Sigmoid colon (tissue), 7 donors: ENCODE results near the gene PTCD1. TPM values are rescaled to one million over a fixed set of nuclear protein-coding genes. Genes with fewer than 3 reads are reported as not detected.

ENCODE experiments used
- DNase-seq: peaks from one replicate; pipeline ENCODE4 v3.0.0-alpha.2; 2019
- H3K27ac ChIP-seq, 4 donors: fragments of 200-600 bp; sonication (generic); one replicate each; pipeline ENCODE4 v1.5.1; 2016 to 2019; ENCODE audit warnings: mild to moderate bottlenecking in 1 of 4
- H3K27me3 ChIP-seq, 3 donors: fragments of 200-600 bp; sonication (generic); one replicate each; pipeline ENCODE4 v1.5.1; 2019; ENCODE audit warnings: mild to moderate bottlenecking in 1 of 3
- H3K36me3 ChIP-seq, 4 donors: fragments of 200-600 bp; sonication (generic); one replicate each; pipeline ENCODE4 v1.5.1; 2016 to 2019
- H3K4me1 ChIP-seq, 4 donors: fragments of 200-600 bp; sonication (generic); one replicate each; pipeline ENCODE4 v1.5.1; 2017 to 2019
- H3K4me3 ChIP-seq, 4 donors: fragments of 200-600 bp; sonication (generic); one replicate each; pipeline ENCODE4 v1.5.1; 2017 to 2019; ENCODE audit warnings: mild to moderate bottlenecking in 2 of 4, moderate library complexity in 1 of 4
- H3K9me3 ChIP-seq, 4 donors: fragments of 200-600 bp in 3 of 4; sonication (generic) in 3 of 4; one replicate each; pipeline versions ENCODE4 v1.5.1 to v1.6.1; 2013 to 2019
- EP300 ChIP-seq, 4 donors: sonication (generic); formaldehyde crosslinking; IDR thresholded peaks; one replicate each; pipeline ENCODE4 v1.6.1; 2017; ENCODE audit warnings: antibody characterized with exemption in 4 of 4
- POLR2A ChIP-seq, 2 donors: fragments of 450-650 bp; IDR thresholded peaks; one replicate each; pipeline ENCODE4 v1.6.1; 2016; ENCODE audit warnings: antibody characterized with exemption in 2 of 2, mild to moderate bottlenecking in 2 of 2, moderate library complexity in 2 of 2
- POLR2AphosphoS5 ChIP-seq, 4 donors: sonication (generic); formaldehyde crosslinking; IDR thresholded peaks; one replicate each; pipeline ENCODE4 v1.6.1; 2017; ENCODE audit warnings: antibody characterized with exemption in 4 of 4
- WGBS, 2 donors: extraction: QIAGEN DNeasy Blood & Tissue Kit; methylation state at CpG; one replicate each; pipeline ENCODE4 v1.1.7; 2013; 5-methylcytosine and 5-hydroxymethylcytosine counted together
- intact Hi-C: fragments of 100-400 bp; cut with DNase I; formaldehyde crosslinking; loops from one replicate; pipeline ENCODE4 v1.15.1; 2023
- polyA plus RNA-seq, 3 donors: library from polyadenylated mRNA; stranded (reverse); fragments of 200-250 nt; gene quantifications; one replicate each; pipeline ENCODE4 v1.2.3, GENCODE V29; 2013
- total RNA-seq, 4 donors: library from RNA; depleted of rRNA; stranded (reverse); fragments of >200 nt; gene quantifications; one replicate each; pipeline ENCODE4 v1.1.0, GENCODE V29; 2016
- TF ChIP-seq, protein P1 (sequence below), 4 experiments: fragments of 450-650 bp in 3 of 4; fragments of 200-600 bp in 1 of 4; IDR thresholded peaks; one replicate each; pipeline ENCODE4 v1.5.1; 2016 to 2019; ENCODE audit warnings: antibody characterized with exemption in 4 of 4, mild to moderate bottlenecking in 3 of 4, moderate library complexity in 2 of 4
- donor health status: healthy with polysubstance abuse.
- donor health status: Bipolar disorder and iron deficiency.
- donor health status: healthy.

Gene PTCD1
- 1 to 10 TPM; 4.6 to 6.4 (median 5.6) TPM for total RNA-seq
- 1 to 10 TPM; 1.2 to 5.5 (median 4.0) TPM for polyA plus RNA-seq

DNA sequence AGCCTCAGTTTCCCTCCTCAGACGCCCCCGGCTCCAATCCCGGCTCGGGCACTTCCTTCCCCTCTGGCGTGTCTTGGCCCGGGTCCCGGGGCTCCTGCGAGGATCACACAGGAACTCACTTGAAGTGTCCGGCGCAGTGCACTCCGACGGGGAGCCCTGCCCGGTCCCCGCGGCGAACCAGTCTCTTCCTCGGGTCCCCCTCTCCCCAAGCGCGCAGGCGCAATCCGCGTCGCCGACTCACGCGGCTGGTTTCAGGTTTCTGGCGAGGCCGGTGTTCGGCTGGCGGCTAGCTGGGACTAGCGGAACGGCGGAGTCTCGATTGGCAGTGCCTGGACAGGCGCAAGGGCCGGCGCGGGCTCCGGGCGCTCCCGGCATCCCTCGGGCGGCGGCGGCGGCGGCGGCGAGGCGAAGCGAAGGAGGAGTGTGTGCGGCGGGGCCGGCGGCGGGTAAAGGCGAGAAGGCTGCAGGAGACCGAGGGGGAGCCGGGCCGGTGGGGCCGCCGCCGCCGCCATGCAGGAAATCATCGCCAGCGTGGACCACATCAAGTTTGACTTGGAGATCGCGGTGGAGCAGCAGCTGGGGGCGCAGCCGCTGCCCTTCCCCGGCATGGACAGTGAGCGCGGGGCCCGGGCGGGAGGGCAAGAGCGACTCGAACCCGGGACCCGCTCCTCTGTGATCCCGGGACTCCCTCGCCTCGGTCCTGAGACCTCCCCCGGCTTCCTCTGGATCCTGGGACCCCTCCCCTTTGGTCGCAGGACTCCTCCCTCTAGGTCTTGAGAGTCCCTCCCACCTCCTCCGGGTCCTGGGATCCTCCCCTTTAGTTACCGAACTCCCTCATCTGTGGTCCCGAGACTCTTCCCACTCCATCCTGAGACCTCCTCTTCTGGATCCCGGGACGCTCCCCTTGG lies at the start of gene PTCD1, which contains the start of gene CPSF4:
Gene PTCD1, minus strand, starts transcription at position 226 of the 908 bp plus-strand sequence. CDS start 3,556 bp downstream, outside the sequence.
Gene CPSF4, plus strand, starts transcription at position 371 of the 908 bp plus-strand sequence. Its CDS starts 140 bp downstream, at position 511.
- TF ChIP-seq, protein P1, sequence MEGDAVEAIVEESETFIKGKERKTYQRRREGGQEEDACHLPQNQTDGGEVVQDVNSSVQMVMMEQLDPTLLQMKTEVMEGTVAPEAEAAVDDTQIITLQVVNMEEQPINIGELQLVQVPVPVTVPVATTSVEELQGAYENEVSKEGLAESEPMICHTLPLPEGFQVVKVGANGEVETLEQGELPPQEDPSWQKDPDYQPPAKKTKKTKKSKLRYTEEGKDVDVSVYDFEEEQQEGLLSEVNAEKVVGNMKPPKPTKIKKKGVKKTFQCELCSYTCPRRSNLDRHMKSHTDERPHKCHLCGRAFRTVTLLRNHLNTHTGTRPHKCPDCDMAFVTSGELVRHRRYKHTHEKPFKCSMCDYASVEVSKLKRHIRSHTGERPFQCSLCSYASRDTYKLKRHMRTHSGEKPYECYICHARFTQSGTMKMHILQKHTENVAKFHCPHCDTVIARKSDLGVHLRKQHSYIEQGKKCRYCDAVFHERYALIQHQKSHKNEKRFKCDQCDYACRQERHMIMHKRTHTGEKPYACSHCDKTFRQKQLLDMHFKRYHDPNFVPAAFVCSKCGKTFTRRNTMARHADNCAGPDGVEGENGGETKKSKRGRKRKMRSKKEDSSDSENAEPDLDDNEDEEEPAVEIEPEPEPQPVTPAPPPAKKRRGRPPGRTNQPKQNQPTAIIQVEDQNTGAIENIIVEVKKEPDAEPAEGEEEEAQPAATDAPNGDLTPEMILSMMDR (IDR thresholded peaks at IDR 0.05), result no peak
- TF ChIP-seq POLR2AphosphoS5 (IDR thresholded peaks at IDR 0.05) (peak in 3 of 4 donors; percentile 78 to 81 (median 80)), EP300 (IDR thresholded peaks at IDR 0.05) (no peak), POLR2A (IDR thresholded peaks at IDR 0.05) (peak; percentile 25 to 28)
- WGBS, 2 donors, result 0% methylated on average over 89 of the region's 89 CpGs
- peaks cover 0 to 37% (median 35%) of the 10 kb centered on the region in 4 donors for H3K4me1 ChIP-seq
- peak within 1 kb of the TSS; percentile 86 to 89 (median 86) for H3K27ac ChIP-seq
- peaks cover 0 to 26% (median 4%) of the 10 kb centered on the region in 4 donors for H3K36me3 ChIP-seq
- H3K27me3 ChIP-seq, result no peaks in the 10 kb centered on the region
- H3K4me3 ChIP-seq, result peak within 1 kb of the TSS; percentile 80 to 95 (median 90)
- peak; percentile 98 for DNase-seq
- intact Hi-C loops, result no loop called here
- no peaks in the 10 kb centered on the region for H3K9me3 ChIP-seq

DNA sequence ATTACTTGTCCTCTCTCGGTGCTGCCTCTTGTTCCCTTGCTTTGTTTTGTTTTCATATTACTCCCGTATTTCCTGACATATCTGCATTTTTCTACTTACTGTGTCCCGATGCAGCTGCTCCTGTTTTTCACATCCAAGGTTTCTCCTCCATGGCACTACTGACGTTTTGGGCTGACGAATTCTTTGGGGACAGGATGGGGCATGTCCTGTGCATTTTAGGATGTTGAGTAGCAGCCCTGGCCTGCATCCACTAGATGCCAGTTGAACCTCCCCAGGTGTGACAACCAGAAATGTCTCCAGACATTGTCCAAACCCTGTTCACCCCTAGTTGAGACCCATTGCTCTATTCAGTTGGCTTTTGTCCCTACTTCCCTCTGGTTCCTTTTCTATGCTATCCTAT lies 46.5 kb upstream of the PTCD1 start:
- no peak for DNase-seq
- Histone ChIP-seq H3K36me3 (peaks cover 0 to 27% (median 8%) of the 10 kb centered on the region in 4 donors), H3K27ac (no peak overlapping the region), H3K4me3 (no peak overlapping the region), H3K9me3 (no peaks in the 10 kb centered on the region), H3K27me3 (no peaks in the 10 kb centered on the region), H3K4me1 (no peaks in the 10 kb centered on the region)
- intact Hi-C loops, result no loop called here
- WGBS, 2 donors, result 93 to 94% methylated on average over 5 of the region's 5 CpGs
- TF ChIP-seq POLR2A (IDR thresholded peaks at IDR 0.05) (no peak), EP300 (IDR thresholded peaks at IDR 0.05) (no peak), POLR2AphosphoS5 (IDR thresholded peaks at IDR 0.05) (no peak)
- TF ChIP-seq, protein P1 (IDR thresholded peaks at IDR 0.05), result no peak

DNA sequence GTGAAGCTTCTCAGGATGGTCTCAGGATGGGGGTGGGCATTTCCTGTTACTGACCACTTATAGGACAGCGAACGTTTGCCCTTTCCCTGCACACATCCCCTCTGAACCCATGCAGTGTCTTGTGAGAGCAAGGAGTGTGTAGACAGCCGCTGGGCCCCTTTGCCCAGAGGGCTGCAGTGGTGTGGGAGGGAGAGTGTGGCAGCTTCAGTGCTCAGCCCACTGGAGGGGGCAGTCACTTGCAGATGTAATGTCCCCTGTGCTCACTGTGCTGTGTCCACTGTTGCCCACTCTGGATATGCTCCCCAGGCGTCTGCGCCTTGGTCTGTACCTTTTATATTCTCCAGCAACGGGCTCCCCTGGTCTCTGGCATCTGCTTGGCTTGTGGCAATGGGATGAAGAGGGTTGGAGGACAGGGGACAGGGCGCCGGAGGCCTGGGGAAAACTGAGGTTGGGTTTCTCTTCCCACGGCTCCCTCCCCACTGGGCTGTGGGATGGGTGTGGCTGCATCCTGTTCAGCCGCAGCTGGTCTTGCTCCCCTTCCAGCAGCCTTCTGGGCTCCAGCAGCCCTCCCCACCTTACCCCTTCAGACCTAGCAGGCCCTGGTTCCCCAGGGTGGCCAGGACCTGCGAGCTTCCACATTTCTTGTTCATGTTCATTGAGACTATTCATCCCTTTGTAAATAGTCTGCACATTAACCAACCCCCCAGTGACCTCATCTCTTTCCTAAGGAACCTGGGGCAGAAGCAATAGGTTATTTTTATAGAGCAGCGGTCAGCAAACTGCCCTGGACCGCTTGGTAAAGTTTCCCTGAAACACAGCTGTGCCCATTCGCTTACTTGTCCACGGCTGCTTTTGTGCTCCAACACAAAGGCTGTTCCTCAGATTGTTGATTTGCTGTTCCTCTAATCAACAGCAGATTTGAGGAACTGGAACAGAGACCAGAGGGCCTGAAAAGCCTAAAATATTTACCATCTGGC lies 40.2 kb upstream of the PTCD1 start:
- intact Hi-C loops, result no loop called here
- TF ChIP-seq EP300 (IDR thresholded peaks at IDR 0.05) (no peak), POLR2AphosphoS5 (IDR thresholded peaks at IDR 0.05) (no peak), POLR2A (IDR thresholded peaks at IDR 0.05) (no peak)
- TF ChIP-seq, protein P1 (IDR thresholded peaks at IDR 0.05), result no peak
- no peak for DNase-seq
- 76 to 86% methylated on average over 15 of the region's 15 CpGs for WGBS, 2 donors
- H3K4me1 ChIP-seq, result peaks cover 0 to 23% (median 4%) of the 10 kb centered on the region in 4 donors
- peaks cover 0 to 21% (median 7%) of the 10 kb centered on the region in 4 donors for H3K36me3 ChIP-seq
- H3K27me3 ChIP-seq, result no peaks in the 10 kb centered on the region
- no peak overlapping the region for H3K4me3 ChIP-seq
- H3K27ac ChIP-seq, result peak overlapping the region in 1 of 4 donors; percentile 22
- no peaks in the 10 kb centered on the region for H3K9me3 ChIP-seq

DNA sequence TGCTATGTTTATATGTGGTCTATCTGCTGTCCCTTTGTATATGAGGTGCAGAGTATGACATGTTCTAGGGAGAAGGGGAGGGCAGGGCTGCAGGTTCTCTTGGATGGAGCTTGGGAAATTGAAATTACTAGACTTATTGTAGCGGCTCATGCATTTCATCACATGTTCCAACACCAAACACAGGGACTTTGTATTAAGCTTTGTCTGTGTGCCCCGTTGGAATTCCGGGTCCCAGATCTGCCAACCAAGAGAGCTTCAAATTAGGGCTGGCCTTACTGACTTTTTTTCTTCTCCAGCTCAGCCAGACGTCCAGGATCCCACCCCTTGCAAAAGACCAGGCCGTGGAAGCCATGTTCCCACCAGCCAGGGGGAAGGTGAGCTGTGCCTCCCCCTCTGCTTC lies 37.5 kb upstream of the PTCD1 start:
- no peak overlapping the region for H3K4me3 ChIP-seq
- H3K36me3 ChIP-seq, result peaks cover 0 to 11% (median 5%) of the 10 kb centered on the region in 4 donors
- TF ChIP-seq, protein P1 (IDR thresholded peaks at IDR 0.05), result no peak
- no peak for TF ChIP-seq EP300 (IDR thresholded peaks at IDR 0.05)
- H3K4me1 ChIP-seq, result peaks cover 0 to 38% (median 10%) of the 10 kb centered on the region in 4 donors
- no peak overlapping the region for H3K27ac ChIP-seq
- no peak for DNase-seq
- no peaks in the 10 kb centered on the region for H3K27me3 ChIP-seq
- H3K9me3 ChIP-seq, result no peaks in the 10 kb centered on the region
- intact Hi-C loops, result no loop called here
- 84 to 85% methylated on average over 5 of the region's 5 CpGs for WGBS, 2 donors
